HG02759 (cell line): ENCODE data around the gene SOX8.

ENCODE experiments used
- ATAC-seq: cut with Tn5 transposase; IDR thresholded peaks from one replicate; pipeline ENCODE4 v1.9.1; 2021; ENCODE audit warnings: mild to moderate bottlenecking, moderate library complexity; ENCODE audit not compliant: unreplicated experiment

SOX8 gene

DNA sequence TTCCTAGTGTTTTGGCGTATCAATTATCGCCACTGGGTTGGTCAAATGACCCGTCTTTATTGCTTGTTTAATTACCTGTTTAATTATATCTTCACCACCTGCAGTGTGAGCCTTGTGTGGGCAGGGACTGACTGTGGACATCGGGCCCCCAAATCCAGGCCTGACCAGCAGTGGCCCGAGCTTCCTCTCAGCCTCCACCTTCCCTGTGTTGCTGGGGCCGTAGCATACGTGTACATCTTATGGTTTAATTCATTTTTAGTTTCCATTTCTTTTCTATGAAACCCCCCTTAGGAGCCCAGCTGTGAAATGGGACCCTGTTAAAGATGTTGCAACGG, 9.6 kb upstream of the SOX8 start:
- ATAC-seq = no peak

DNA sequence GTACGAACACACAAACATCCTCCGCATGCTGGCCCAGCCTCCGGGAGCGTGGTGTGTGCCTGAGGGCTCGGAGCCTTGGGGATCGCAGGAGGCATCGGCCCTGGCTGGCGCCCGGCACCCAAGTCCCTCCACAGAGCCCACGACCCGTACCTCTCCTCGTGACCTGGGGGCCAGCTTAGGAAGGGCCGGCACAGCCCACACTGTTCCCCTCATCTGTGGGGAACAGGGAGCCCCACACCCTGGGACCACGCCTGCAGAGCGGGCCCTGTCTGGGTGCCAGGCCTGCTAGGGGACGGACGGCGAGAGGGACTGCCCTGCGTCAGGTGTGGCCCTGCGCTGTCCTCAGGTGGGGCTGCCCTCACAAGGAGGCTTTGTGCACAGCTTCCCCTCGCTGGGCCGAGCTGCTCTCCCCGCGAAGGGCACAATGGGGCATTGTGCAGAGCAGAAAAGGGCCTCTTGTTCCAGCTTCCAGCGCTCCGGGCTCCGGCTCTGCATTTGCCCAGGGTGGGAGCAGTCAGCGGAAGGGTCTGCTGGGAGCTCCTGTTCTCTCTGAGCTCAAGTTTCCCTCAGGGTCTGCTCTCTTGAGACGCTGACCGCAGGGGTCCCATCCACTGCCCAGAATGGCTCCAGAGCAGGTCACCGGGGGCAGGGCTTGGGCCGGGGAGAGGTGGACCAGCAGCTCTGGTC, 9.1 kb upstream of the SOX8 start:
- ATAC-seq = no peak

DNA sequence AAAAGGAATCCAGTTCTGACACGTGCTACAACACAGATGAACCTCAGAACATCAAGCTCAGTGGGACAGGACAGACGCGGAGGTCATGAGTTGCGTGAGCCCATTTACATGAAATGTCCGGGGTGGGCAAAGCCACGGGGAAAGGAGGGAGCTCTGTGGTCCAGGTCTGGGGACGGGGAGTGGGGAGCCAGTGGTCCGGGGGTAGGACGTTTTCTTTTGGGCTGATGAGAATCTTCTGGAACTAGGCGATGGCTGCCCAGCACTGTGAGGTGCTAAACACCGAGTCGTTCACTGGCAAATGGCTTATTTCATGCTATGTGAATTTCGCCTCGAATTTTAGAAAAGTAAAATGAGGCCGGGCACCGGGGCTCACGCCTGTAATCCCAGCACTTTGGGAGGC, 8.2 kb upstream of the SOX8 start:
- no peak for ATAC-seq

DNA sequence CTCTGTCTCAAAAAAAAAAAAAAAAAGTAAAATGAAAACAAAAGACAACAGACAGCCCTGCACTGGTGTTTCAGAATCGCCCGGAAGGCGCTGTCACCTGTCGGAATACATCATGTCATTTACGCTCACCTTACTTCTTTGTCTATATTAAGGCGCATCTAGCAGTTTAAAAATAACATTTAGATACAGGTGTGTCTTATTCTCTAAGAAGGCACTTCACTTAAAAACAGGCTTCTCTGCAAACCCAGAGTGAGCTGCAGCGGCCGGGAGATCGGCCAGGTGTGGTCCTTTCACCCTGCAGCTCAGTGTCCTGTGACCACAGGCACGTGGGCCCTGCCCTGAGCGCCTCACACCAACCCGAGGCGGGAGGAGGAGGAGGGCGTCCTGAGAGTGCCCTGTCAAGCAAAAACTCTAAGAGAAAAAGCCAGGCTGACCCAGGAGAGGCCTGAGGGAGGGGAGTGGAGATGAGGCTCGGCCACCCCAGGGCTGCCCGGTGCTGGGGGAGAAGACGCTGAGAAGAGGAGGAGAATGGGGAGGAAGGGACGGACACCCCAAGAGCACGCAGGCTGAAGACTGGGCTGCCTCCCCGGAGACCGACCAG, 7.5 kb upstream of the SOX8 start:
- ATAC-seq = no peak

DNA sequence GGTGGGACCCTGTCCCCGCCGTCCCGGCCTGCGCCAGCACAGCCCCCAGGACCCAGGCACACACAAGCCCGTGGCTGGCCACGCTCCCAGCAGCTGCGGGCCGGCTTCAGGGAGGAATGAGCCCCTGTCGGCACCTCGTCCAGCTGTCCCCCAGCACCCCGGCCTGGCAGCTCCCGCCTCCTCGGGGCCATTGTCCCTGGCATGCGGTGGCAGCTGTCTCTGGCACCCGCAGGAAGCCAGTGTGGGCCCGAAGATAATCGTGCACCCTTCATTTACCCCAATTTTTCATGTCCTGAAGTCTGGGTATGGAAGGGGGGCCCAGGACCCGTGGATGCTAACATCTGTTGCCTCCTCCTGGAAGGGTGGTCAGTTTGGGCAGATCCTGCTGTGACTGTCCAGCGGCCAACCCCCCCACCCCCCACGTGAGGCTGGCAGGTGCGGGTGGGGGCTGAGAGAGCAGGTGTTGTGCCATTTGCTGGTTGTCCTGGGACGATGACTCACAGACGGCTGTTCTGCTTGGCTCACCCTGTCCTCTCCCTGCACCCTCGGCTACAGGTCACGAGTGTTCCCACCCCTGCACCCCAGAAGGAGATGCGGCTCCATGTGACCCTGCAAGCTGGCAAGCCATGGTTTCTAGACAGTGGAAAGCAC, 6.8 kb upstream of the SOX8 start:
- no peak for ATAC-seq

DNA sequence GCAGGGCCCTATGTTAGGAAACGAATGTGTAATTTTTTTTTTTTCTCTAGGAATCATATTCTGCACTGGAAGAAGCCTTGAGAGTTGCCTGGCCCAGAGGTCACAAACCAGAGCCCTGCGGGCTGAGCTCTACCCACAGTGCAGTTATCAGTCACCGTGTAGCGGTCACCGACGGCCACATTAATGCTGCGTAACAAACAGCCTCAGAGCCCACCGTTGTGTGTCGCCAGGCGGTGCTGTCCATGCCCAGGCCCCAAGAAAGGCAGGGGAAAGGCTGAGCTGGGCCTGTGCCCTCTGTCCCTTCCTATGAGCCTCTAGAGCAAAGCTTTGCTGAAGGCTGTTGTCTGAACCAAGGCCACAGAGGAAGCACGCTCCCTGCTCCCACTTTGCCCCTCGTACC, 6.3 kb upstream of the SOX8 start:
- no peak for ATAC-seq

DNA sequence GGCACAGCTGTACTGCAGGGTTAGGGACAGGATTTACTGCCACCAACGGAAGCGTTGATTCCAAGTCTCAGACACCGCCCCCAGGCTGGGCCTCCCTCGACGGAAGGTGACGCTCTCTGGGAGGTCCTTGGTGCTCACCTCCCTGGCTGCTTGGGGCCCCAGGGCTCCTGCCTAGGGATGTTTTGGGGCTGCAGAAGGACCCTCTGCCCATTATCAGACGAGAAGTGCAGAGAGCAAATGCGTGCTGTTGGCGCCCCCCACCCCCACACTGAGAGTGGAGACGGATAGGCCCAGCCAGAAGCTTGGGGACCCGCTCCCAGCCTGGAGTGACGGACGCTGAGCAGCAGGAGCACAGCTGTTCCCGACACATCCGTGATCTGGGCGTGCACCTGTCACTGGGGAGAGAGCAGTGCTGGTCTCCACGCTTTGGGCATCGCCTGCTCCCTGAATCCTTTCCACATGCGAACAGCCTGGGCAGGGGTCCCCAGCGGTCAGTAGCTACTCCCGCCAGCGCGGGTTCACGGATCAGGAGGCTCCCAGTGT, 5.1 kb upstream of the SOX8 start:
- ATAC-seq = no peak

DNA sequence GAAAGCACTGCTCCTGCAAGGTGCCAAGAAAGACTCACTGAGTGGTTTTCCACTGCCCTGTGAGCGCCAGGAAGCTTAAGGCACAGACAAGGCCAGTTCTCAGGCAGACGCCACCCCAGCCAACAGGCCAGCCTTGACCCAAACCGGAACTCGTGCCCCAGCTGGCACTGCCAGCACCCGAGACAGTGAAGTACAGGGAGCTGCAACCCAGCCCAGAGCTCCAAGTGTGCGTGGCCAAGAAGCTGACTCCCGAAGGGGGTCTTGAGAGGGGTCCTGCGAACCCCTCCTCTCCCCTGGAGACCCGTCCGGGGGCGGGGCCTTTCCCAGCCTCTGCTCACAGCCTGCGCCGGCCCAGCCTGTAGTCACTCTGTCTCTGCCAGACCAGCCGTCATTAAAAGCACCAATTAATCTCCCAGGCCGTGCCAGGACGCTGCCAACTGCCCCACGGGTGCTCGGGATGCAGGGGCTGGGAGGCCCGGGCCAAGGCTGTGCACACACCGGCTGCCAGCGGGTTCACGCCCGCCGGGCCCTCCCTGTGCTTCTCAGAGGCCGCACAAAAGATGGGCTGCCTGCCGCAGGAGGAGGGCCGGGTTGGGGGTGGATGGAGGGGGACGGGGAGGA, 4.4 kb upstream of the SOX8 start:
- no peak for ATAC-seq

DNA sequence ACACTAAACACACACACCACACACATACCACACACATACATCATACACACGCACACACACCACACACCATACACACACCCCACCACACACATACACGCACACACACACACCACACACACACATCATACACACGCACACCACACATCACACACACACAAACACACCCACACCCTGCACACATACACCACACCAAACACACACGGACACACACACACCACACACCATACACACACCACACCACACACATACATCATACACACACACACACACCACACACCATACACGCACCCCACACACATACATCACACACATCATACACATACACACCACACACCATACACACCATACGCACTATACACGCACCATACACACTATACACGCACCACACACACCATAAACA, 3.7 kb upstream of the SOX8 start:
- no peak for ATAC-seq

DNA sequence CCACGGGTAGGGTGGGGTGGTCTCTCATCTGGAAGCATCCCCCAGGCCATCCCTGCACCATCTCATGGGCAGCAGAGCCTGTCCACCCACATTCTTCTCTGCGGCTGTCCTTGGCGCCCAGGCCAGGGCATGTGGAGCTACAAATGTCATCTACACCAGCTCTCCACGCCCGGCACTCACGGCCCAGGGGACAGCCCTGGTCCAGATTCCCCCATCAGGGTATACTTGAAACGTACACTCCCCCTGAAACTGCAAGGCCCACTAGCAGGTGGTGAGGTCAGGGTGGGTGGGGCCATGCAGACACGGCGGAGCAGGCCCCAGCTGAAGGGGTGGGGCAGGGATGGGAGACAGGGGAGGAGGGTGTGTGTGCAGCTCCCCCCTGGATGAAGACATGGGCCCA, 3.2 kb upstream of the SOX8 start:
- ATAC-seq = no peak

DNA sequence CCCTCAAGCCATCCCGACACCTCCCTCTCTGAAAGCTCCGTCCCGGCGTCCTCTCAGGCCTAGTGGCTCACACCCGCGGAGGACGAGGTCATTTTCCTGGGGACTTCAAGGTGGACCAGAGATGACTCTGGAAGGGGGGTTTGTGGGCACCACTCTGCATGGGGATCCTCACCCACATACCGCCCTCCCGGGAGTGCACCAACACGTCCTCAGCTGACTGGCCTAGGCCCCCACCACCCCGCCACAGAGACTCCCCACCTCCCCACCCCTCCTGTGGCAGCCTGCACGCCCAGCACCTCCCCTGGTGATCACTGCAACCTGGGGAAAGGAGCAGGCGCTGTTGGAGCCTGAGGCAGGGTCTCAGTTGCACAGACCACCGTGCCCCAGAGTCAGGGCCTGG, 2.4 kb upstream of the SOX8 start:
- ATAC-seq = no peak

DNA sequence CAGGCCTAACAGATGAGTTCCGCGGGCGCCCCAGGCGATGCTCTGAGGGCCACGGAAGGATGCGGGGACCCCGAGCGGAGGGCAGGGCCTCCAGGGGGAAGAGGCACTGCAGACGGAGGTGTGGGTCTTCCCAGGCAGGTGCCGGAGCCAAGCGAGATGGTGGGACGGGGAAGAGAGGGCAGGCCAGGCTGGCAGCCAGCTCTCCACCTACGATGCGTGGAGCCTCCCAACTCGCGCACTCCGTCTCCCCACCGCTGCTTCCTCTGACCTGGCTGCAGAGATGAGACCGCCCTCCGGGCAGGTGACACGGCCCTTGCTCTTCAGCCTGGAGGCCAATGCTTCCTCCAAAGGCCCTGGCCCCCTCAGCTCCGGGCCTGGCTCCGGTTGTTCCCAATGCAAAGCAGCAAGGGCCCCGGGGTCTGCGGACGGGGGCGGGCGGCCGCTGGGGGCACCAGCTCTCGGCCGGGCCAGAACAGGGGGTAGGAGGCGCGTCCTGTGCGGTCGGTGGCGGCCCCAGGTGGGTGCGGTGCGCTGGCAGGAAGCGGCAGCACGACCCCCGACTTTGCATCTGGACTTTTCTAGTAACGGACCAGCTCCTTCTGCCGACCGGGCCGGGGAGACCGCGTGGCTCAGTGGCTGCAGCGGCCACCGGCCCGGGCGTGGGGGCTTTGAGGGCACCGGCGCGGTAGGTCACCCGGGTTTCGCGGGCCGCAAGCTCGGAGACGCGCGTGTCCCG, 1.5 kb upstream of the SOX8 start:
- ATAC-seq = no peak

DNA sequence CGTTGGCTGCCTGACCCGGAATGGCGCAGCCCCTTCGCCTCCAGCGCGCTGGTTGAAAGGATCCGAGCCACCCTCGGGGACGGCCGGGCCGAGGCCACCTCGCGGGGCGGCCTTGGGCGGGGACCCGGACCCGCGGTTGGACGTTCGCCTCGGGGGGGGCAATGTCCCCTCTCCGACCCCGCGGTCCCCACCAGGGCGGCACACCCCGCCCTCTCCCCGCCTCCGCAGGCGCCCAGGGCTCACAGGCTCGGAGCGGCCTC, 1.0 kb upstream of the SOX8 start:
- ATAC-seq = no peak

DNA sequence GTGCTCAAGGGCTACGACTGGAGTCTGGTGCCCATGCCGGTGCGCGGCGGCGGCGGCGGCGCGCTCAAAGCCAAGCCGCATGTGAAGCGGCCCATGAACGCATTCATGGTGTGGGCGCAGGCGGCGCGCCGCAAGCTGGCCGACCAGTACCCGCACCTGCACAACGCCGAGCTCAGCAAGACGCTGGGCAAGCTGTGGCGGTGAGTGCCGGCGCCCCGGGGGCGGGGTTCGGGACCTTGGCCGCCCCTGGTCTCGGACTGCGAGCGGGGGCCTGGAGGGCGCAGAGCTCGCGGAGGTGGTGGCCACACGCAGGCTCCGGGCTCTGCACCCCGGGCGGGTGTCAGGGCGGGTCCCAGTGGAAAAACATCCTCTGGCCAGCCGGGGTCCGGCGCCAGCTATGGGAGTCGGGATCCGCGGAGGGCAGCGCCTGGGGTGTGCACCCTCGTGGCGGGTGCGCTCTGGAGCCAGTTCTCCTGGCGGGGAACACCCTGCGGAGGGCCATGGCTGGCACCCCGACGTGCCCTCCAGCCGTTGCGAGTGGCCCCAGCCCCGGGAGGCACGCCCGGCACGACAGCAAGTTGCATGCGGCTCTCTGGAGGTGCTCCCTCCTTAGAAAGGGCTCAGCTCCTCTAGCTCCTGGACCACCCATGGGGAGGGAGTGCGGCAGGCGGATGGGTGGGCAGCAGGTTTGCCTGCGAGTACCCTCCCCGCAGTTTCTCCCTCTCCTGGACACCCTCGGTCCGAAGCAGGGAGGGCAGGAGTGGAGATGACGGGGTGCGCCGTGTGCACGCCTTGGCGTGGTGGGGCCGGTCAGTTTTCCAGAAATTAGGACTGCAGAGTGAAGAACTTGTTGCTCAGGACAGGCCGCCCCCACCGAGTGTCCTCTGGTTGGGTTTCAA, 824 bp downstream of the SOX8 start:
- no peak for ATAC-seq

DNA sequence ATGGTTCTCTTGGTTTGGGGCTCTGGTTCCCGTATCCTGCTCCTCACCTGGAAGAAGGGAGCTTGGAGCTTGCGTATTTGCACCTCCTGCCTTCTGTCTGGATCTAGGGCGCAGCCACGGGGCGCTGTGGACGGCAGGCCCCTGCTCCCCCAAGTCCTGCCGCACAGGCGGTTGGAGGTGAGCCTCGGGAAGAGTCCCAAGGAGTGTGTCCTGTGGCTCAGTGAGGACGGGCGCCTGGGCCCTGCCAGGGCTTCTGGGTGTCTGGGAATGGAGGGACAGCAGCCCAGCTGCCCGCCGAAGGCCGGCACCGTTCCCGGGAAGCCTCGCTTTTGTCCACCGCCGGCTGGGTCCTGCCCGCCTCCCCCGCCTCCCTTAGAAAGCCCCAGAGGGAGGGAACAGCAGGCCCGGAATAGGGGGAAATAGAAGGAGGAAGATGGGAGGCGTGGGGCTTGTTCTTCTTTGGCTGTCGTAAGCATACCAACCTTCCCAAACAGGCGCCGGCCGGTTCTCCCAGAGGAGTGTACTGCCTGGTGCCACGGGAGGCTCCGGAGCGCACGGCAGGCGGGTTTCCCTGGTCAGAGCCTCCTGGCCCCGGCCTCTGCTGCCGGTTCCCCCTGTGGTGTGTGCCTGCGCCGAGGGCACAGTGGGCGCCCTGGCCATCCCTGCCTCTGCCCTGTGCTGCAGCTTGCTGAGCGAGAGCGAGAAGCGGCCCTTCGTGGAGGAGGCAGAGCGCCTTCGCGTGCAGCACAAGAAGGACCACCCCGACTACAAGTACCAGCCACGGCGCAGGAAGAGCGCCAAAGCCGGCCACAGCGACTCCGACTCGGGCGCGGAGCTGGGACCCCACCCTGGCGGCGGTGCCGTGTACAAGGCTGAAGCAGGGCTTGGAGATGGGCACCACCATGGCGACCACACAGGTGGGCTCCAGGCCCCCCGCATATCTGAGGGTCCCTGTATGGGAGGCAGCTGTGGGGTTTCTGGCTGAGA, 1.8 kb downstream of the SOX8 start:
- no peak for ATAC-seq

DNA sequence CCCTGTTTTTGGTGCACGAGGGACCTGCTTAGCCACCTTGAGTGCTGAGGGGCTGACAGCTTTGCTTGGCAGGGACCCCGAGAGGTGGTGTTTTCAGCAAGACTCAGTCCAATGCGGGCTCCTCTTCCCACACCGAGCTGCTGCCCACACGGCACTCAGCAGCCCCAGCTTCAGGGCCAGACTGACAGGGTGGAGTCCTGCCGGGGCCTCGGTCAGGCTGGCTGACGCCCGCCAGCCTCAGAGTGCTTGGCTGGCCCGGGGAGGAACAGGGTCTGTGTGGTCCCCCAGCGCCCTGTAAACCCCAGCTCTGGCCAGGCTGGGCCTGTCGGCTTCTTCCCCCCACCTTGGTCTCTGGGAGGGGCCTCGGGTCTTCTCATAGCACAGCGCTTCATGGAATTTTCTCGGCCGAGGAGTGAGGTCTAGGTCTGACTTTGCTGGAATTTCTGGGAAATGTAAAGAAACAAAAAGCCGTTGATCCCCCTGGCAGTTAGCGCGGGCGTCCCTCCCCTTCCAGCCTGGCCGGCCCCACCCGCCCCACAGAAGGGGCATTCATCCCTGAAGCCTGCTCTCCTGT, 2.6 kb downstream of the SOX8 start:
- no peak for ATAC-seq

DNA sequence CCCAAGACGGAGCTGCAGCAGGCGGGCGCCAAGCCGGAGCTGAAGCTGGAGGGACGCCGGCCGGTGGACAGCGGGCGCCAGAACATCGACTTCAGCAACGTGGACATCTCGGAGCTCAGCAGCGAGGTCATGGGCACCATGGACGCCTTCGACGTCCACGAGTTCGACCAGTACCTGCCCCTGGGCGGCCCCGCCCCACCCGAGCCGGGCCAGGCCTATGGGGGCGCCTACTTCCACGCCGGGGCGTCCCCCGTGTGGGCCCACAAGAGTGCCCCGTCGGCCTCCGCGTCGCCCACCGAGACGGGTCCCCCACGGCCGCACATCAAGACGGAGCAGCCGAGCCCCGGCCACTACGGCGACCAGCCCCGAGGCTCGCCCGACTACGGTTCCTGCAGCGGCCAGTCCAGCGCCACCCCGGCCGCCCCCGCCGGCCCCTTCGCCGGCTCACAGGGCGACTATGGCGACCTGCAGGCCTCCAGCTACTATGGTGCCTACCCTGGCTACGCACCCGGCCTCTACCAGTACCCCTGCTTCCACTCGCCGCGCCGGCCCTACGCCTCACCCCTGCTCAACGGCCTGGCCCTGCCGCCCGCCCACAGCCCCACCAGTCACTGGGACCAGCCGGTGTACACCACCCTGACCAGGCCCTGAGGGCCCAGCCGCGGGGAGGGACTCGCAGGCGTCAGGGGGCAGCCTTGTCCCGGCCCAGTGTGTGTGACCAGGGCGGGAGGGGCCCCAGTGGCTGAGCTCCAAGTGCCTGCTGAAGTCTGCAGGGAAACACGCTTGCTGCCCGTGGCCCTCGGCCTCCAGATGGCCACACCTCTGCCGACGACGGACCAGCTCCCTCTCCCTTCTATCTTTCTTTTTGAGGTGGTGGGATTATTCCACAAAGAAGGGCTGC, 3.4 kb downstream of the SOX8 start:
- ATAC-seq = no peak
